ENCODE results near the gene STXBP1.

Gene STXBP1

GRCh38 chr9:127660886-127661741 is 49.0 kb downstream of the STXBP1 start:
- no peak for DNase-seq

- DNase-seq: no peak
Observed at GRCh38 chr9:127662617-127663016, 50.5 kb downstream of the STXBP1 start.

DNA sequence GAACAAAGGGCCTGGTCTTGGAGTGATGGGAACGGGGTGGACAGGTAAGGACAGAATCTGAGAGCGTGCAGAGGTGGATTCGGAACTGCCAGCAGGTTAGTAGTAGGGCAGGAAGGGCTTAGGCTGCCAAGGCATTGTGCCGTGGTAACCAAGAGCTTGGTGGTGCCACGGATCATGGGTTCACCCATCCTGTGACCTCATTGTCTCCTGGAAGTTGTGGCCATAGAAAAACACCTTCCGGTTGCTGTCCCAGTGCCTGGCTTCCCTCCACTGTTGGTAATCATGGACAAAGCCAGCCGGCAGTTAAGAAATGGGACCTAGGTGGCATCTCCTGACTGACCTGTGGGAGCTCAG is 52.2 kb downstream of the STXBP1 start:
- no peak for DNase-seq

DNA sequence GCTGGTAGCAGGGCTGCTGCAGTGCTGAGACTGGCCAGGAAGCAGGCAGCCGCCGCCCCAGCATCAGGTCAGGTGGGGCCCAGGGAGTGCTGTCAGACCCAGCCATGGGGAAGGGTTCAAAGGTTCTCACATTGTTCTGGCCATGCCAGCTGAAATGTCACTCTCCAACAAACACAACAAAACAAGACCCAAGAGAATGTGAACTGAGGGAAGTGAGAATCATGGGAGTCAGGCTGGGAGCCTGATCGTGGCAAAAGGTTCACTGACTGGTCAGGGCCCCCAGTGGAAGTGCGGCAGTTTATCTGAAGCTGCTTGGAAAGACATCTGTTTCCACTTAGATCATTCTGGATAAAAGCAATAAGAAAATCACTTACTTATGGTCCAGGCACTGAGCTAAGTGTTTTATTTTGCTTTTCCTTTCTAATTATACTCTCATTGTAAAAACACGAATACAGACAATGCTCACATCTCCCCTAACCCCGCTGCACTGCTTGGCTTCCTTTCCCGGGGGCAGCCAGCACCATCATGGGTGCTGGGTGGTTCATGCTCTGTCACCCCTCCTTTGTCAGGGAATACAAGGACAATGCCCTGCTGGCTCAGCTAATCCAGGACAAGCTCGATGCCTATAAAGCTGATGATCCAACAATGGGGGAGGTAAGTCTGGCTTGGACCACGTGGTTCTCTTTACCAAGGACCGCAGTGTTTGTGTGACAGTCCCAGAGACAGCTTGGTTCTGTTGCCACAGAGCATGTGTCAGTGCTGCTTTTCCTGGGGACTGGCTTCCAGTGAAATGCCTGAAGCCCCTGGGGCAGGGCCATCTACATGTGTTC is 52.8 kb downstream of the STXBP1 start:
- DNase-seq: no peak

GRCh38 chr9:127667127-127667844 is 55.2 kb downstream of the STXBP1 start:
- DNase-seq: no peak

DNA sequence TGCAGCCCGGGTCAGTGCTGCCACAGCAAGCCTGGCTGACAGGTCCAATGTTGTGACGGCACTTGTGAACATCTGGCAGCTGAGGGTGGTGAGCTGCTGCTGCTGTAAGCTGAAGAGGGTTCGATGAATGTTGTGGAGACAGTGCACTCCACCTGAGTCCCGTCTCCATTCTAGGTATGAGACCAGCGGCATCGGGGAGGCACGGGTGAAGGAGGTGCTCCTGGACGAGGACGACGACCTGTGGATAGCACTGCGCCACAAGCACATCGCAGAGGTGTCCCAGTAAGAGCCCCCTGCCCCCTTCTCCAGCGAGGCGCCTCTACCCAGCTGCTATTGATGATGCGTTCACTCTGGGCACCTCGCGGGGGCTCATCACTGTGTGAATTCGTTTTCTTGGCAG is 55.8 kb downstream of the STXBP1 start:
- no peak for DNase-seq

DNA sequence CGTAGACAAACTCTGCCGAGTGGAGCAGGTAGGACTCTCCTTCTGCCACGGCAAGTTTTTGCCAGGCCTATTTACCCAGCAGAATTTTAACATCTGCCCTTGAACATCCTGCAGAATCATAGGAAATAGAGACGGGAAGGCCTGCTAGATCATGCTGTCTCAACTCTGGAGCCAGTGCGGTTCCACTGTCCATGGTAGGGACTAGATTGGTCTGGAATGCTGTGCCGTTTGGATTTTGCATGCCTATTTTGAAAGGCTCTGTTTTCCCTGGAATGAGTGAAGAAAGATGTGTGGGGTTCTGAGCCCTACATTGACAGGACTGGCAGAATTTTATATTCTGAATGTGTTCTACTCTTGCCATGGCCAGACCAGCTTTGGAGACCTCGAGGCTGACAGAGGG is 61.2 kb downstream of the STXBP1 start:
- DNase-seq: no peak

DNA sequence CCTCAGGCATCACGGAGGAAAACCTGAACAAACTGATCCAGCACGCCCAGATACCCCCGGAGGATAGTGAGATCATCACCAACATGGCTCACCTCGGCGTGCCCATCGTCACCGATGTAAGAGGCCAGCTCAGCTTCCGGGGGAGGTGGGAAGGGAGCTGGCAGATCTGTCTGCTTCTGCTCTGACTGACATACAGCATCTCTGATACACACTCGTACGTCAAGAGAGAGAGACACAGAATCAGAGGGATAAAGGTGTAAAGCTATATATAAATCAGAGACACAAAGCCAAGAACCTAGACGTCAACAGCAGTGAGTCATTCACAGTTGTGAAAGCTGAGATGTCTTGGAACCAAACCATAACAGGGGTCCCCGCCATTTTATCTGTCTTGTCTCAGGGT is 64.6 kb downstream of the STXBP1 start:
- no peak for DNase-seq

- DNase-seq: no peak
Observed at GRCh38 chr9:127679506-127679905, 67.4 kb downstream of the STXBP1 start.

DNA sequence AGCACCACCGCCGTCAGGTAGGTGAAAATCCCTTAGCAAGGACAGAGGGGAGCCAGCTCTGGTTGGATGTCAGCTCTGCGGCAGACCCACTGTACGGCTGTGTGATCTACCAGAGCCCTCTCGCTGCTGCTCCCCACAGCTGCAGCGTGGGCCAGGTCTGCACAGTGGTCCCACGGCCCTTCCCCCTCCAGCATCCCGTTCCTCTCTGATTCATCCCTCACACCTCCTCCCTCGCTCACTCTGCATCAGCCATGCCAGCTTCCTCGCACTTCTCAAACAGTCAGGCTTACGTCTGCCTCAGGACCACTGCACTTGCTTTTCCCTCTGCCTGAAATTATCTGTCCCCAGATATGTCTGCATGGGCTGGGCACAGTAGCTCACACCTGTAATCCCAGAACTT is 68.1 kb downstream of the STXBP1 start:
- DNase-seq: no peak

- no peak for DNase-seq
Observed at GRCh38 chr9:127680846-127681245, 68.8 kb downstream of the STXBP1 start.

DNA sequence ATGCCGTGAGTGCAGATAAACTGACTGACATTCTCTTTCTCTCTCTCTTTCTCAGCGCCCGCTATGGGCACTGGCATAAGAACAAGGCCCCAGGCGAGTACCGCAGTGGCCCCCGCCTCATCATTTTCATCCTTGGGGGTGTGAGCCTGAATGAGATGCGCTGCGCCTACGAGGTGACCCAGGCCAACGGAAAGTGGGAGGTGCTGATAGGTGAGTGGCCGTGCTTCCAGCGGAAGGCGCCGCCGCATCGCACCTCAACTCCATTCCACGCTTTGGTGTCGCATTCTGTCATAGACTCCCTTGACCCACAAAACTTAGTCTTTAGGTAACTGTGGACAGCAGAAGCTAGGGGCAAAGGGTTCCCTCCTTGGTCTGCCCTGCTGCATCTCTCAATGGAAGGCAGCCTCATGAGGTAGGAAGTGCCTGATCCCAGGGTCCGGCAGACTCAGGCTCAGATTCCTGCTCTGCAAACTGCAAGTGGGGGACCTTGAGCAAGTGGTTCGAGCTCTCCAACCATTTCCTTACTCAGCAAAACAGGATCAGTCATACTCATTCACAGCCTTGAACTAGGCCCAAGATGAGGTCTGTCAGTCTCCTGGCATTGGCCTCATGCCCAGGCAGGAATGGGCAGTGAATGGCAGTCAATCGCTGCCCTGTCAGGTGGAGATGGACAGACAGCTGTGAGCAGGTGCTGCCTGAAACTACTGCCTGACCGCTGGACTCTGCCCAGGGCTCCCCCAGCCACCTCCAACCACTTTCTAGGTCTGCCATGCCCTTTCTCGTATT is 70.5 kb downstream of the STXBP1 start:
- no peak for DNase-seq

- DNase-seq: no peak
Observed at GRCh38 chr9:127683723-127684122, 71.6 kb downstream of the STXBP1 start.

GRCh38 chr9:127684576-127684975 is 72.5 kb downstream of the STXBP1 start:
- DNase-seq: no peak

GRCh38 chr9:127686461-127687393 is 74.7 kb downstream of the STXBP1 start:
- DNase-seq: no peak

- no peak for DNase-seq
Observed at GRCh38 chr9:127689329-127690000, 77.4 kb downstream of the STXBP1 start.

DNA sequence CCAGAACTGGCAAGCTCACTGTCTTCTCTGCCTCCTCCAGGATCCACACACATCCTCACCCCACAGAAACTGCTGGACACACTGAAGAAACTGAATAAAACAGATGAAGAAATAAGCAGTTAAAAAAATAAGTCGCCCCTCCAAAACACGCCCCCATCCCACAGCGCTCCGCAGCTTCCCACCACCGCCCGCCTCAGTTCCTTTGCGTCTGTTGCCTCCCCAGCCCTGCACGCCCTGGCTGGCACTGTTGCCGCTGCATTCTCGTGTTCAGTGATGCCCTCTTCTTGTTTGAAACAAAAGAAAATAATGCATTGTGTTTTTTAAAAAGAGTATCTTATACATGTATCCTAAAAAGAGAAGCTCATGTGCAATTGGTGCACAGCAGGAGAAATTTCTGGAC is 78.7 kb downstream of the STXBP1 start:
- no peak for DNase-seq

DNA sequence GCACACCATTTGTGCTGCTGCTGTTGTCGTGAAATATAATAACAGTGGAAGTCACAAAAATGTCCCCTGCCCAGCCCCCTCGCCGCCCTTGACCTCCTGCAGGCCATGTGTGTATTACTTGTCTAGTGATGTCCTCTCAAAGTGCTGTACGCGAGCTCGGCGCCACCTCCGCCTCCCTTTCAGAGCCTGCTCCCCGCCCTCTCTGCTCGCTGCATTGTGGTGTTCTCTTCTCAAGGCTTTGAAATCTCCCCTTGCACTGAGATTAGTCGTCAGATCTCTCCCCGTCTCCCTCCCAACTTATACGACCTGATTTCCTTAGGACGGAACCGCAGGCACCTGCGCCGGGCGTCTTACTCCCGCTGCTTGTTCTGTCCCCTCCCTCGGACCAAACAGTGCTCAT is 80.0 kb downstream of the STXBP1 start:
- DNase-seq: no peak

GRCh38 chr9:127693143-127693542 is 81.1 kb downstream of the STXBP1 start:
- no peak for DNase-seq

DNA sequence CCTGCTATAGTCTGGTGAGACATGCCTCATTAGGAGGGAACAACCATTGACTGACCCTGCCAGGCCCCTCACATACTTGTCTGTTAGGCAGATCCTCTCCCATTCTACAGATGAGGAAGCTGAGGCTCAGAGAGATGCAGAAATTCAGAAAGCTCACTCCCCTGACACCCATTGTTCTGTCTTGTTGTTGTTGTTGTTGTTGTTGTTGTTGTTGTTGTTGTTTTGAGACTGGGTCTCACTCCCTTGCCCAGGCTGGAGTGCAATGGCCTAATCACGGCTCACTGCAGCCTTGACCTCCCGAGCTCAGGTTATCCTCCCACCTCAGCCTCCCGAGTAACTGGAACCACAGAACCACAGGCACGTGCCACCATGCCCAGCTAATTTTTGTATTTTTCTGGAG is 81.6 kb downstream of the STXBP1 start:
- no peak for DNase-seq
